Cerebellar cortex (tissue), 1 donor: Measurements from ENCODE around the gene TLCD5.
A peak's percentile ranks its signal among the peaks of the same experiment; 100 is the strongest.

Source experiments
- DNase-seq: peaks from one replicate; pipeline ENCODE4 v3.0.0-alpha.2; 2015; ENCODE audit warnings: low spot score

The TLCD5 gene

GRCh38 chr11:120337355-120338106 is 12.4 kb downstream of the TLCD5 start:
- peak; percentile 66 for DNase-seq

GRCh38 chr11:120338107-120338933 is 13.2 kb downstream of the TLCD5 start:
- DNase-seq = no peak

- DNase-seq = peak; percentile 38
Measured at GRCh38 chr11:120339394-120339890, 14.3 kb downstream of the TLCD5 start.

- no peak for DNase-seq
Measured at GRCh38 chr11:120340529-120340928, 15.4 kb downstream of the TLCD5 start.

GRCh38 chr11:120342226-120342625 is 17.1 kb downstream of the TLCD5 start:
- no peak for DNase-seq

GRCh38 chr11:120342678-120343077 is 17.6 kb downstream of the TLCD5 start:
- DNase-seq = no peak

- no peak for DNase-seq
Measured at GRCh38 chr11:120343429-120343828, 18.3 kb downstream of the TLCD5 start.

GRCh38 chr11:120344302-120345004 is 19.4 kb downstream of the TLCD5 start:
- DNase-seq = no peak

- no peak for DNase-seq
Measured at GRCh38 chr11:120346233-120346632, 21.1 kb downstream of the TLCD5 start.

- DNase-seq = no peak
Measured at GRCh38 chr11:120350637-120351036, 25.5 kb downstream of the TLCD5 start.

GRCh38 chr11:120352405-120352804 is 27.3 kb downstream of the TLCD5 start:
- no peak for DNase-seq

- DNase-seq = no peak
Measured at GRCh38 chr11:120354068-120354467, 29.0 kb downstream of the TLCD5 start.

GRCh38 chr11:120354779-120355178 is 29.7 kb downstream of the TLCD5 start:
- DNase-seq = no peak

GRCh38 chr11:120357620-120358019 is 32.5 kb downstream of the TLCD5 start:
- DNase-seq = no peak

GRCh38 chr11:120358729-120359128 is 33.6 kb downstream of the TLCD5 start:
- no peak for DNase-seq

- no peak for DNase-seq
Measured at GRCh38 chr11:120363436-120363835, 38.3 kb downstream of the TLCD5 start.

GRCh38 chr11:120365512-120365911 is 40.4 kb downstream of the TLCD5 start:
- no peak for DNase-seq

- DNase-seq = no peak
Measured at GRCh38 chr11:120372296-120372695, 47.2 kb downstream of the TLCD5 start.

- no peak for DNase-seq
Measured at GRCh38 chr11:120375076-120375475, 50.0 kb downstream of the TLCD5 start.

- no peak for DNase-seq
Measured at GRCh38 chr11:120376547-120377182, 51.6 kb downstream of the TLCD5 start.

- no peak for DNase-seq
Measured at GRCh38 chr11:120378474-120378873, 53.4 kb downstream of the TLCD5 start.

GRCh38 chr11:120381401-120381800 is 56.3 kb downstream of the TLCD5 start:
- no peak for DNase-seq
